HepG2 (cell line): ENCODE results near the gene RPE.

Experiments used
- EED ChIP-seq: sonication (generic); formaldehyde crosslinking; IDR thresholded peaks from 2 replicates; pipeline ENCODE4 v1.5.0; 2020; ENCODE audit warnings: mild to moderate bottlenecking, missing genetic modification reagents
- MXI1 ChIP-seq: IDR thresholded peaks from 3 replicates; pipeline ENCODE4 v1.6.1; 2012; ENCODE audit warnings: low read depth, low read length, inconsistent platforms, borderline replicate concordance
- NR2C2 ChIP-seq: sonication (generic); formaldehyde crosslinking; IDR thresholded peaks from 2 replicates; pipeline ENCODE4 v1.4.0; 2020; ENCODE audit warnings: missing genetic modification reagents, mild to moderate bottlenecking, moderate library complexity, borderline replicate concordance
- SP1 ChIP-seq, 2 experiments: fragments of 450-650 bp in 1 of 2; sonication (generic) in 1 of 2; formaldehyde crosslinking in 1 of 2; IDR thresholded peaks; 2 replicates each; pipeline versions ENCODE4 v1.4.0 to v1.6.1; 2016 to 2020; ENCODE audit warnings: missing genetic modification reagents in 1 of 2

GRCh38 chr2:210049831-210050230, 47.4 kb downstream of the RPE start:
- TF ChIP-seq EED (CRISPR knock-in tag) = no peak
- TF ChIP-seq SP1 (IDR thresholded peaks at IDR 0.05) = no peak
- TF ChIP-seq SP1 (CRISPR knock-in tag; IDR thresholded peaks at IDR 0.05) = no peak
- TF ChIP-seq MXI1 = no peak
- no peak for TF ChIP-seq NR2C2 (CRISPR knock-in tag)
